ENCODE results near the gene BCOR. TPM values are rescaled to one million over a fixed set of nuclear protein-coding genes. Genes with fewer than 3 reads are reported as not detected.

The BCOR gene
- total RNA-seq, 1 donor from 2014 or later: 74.6 TPM

GRCh38 chrX:40056420-40056819 lies 41.3 kb downstream of the BCOR start:
- Mint-ChIP-seq H3K4me3 (ENCODE audit: low read depth) (no peak overlapping the region), H3K27me3 (ENCODE audit: low read depth) (no peaks in the 10 kb centered on the region), H3K27ac (no peak overlapping the region), H3K9me3 (peaks cover 14% of the 10 kb centered on the region), H3K36me3 (ENCODE audit: low read depth) (peaks cover 86% of the 10 kb centered on the region), H3K4me1 (ENCODE audit: low read depth) (peaks cover 8% of the 10 kb centered on the region)
- intact Hi-C loops (cut with micrococcal nuclease): loop anchor here (10.0 kb wide), 1 partner anchor 322 kb away; no protein-coding TSS in a partner anchor
- no peak for DNase-seq (ENCODE audit: low spot score)

GRCh38 chrX:40055495-40055894 lies 42.3 kb downstream of the BCOR start:
- Mint-ChIP-seq H3K4me1 (ENCODE audit: low read depth) (peaks cover 8% of the 10 kb centered on the region), H3K27ac (peak overlapping the region; percentile 62), H3K27me3 (ENCODE audit: low read depth) (no peaks in the 10 kb centered on the region), H3K36me3 (ENCODE audit: low read depth) (peaks cover 86% of the 10 kb centered on the region), H3K9me3 (peaks cover 22% of the 10 kb centered on the region), H3K4me3 (ENCODE audit: low read depth) (no peak overlapping the region)
- intact Hi-C loops (cut with micrococcal nuclease): loop anchor here (10.0 kb wide), 1 partner anchor 321 kb away; no protein-coding TSS in a partner anchor
- DNase-seq (ENCODE audit: low spot score): no peak

- H3K9me3 Mint-ChIP-seq: peaks cover 27% of the 10 kb centered on the region
- H3K4me3 Mint-ChIP-seq (ENCODE audit: low read depth): no peak overlapping the region
- no peaks in the 10 kb centered on the region for H3K27me3 Mint-ChIP-seq (ENCODE audit: low read depth)
- H3K27ac Mint-ChIP-seq: no peak overlapping the region
- H3K36me3 Mint-ChIP-seq (ENCODE audit: low read depth): peaks cover 89% of the 10 kb centered on the region
- intact Hi-C loops (cut with micrococcal nuclease): loop anchor here (10.0 kb wide), 1 partner anchor 320 kb away; no protein-coding TSS in a partner anchor
- DNase-seq (ENCODE audit: low spot score): no peak
- peaks cover 8% of the 10 kb centered on the region for H3K4me1 Mint-ChIP-seq (ENCODE audit: low read depth)
Observed at GRCh38 chrX:40054793-40055192, 43.0 kb downstream of the BCOR start.

- no peak overlapping the region for H3K4me3 Mint-ChIP-seq (ENCODE audit: low read depth)
- H3K36me3 Mint-ChIP-seq (ENCODE audit: low read depth): peaks cover 83% of the 10 kb centered on the region
- peaks cover 6% of the 10 kb centered on the region for H3K4me1 Mint-ChIP-seq (ENCODE audit: low read depth)
- no peak for DNase-seq (ENCODE audit: low spot score)
- no peak overlapping the region for H3K27ac Mint-ChIP-seq
- H3K27me3 Mint-ChIP-seq (ENCODE audit: low read depth): no peaks in the 10 kb centered on the region
- intact Hi-C loops (cut with micrococcal nuclease): loop anchor here (10.0 kb wide), 1 partner anchor 316 kb away; no protein-coding TSS in a partner anchor
- peaks cover 34% of the 10 kb centered on the region for H3K9me3 Mint-ChIP-seq
Observed at GRCh38 chrX:40050532-40050931, 47.2 kb downstream of the BCOR start.

GRCh38 chrX:40049084-40049641 lies 48.6 kb downstream of the BCOR start:
- Mint-ChIP-seq H3K27ac (no peak overlapping the region), H3K9me3 (peaks cover 37% of the 10 kb centered on the region), H3K27me3 (ENCODE audit: low read depth) (no peaks in the 10 kb centered on the region), H3K4me1 (ENCODE audit: low read depth) (peaks cover 1% of the 10 kb centered on the region), H3K4me3 (ENCODE audit: low read depth) (no peak overlapping the region), H3K36me3 (ENCODE audit: low read depth) (peaks cover 73% of the 10 kb centered on the region)
- intact Hi-C loops (cut with micrococcal nuclease): no loop called here
- no peak for DNase-seq (ENCODE audit: low spot score)

- intact Hi-C loops (cut with micrococcal nuclease): no loop called here
- Mint-ChIP-seq H3K36me3 (ENCODE audit: low read depth) (peaks cover 59% of the 10 kb centered on the region), H3K27ac (no peak overlapping the region), H3K27me3 (ENCODE audit: low read depth) (no peaks in the 10 kb centered on the region), H3K9me3 (peaks cover 33% of the 10 kb centered on the region), H3K4me3 (ENCODE audit: low read depth) (no peak overlapping the region), H3K4me1 (ENCODE audit: low read depth) (no peaks in the 10 kb centered on the region)
- no peak for DNase-seq (ENCODE audit: low spot score)
Observed at GRCh38 chrX:40047485-40047884, 50.3 kb downstream of the BCOR start.

- Mint-ChIP-seq H3K4me3 (ENCODE audit: low read depth) (no peak overlapping the region), H3K27ac (no peak overlapping the region), H3K36me3 (ENCODE audit: low read depth) (peaks cover 23% of the 10 kb centered on the region), H3K9me3 (peaks cover 12% of the 10 kb centered on the region), H3K4me1 (ENCODE audit: low read depth) (peaks cover 19% of the 10 kb centered on the region), H3K27me3 (ENCODE audit: low read depth) (no peaks in the 10 kb centered on the region)
- intact Hi-C loops (cut with micrococcal nuclease): no loop called here
- no peak for DNase-seq (ENCODE audit: low spot score)
Observed at GRCh38 chrX:40043895-40044294, 53.9 kb downstream of the BCOR start.

- Mint-ChIP-seq H3K9me3 (peaks cover 5% of the 10 kb centered on the region), H3K27me3 (ENCODE audit: low read depth) (no peaks in the 10 kb centered on the region), H3K4me3 (ENCODE audit: low read depth) (no peak overlapping the region), H3K36me3 (ENCODE audit: low read depth) (peaks cover 10% of the 10 kb centered on the region), H3K27ac (no peak overlapping the region), H3K4me1 (ENCODE audit: low read depth) (peaks cover 19% of the 10 kb centered on the region)
- no peak for DNase-seq (ENCODE audit: low spot score)
- intact Hi-C loops (cut with micrococcal nuclease): no loop called here
Observed at GRCh38 chrX:40041915-40042314, 55.8 kb downstream of the BCOR start.

- H3K27ac Mint-ChIP-seq: peak overlapping the region; percentile 55
- DNase-seq (ENCODE audit: low spot score): no peak
- H3K36me3 Mint-ChIP-seq (ENCODE audit: low read depth): peaks cover 7% of the 10 kb centered on the region
- peaks cover 5% of the 10 kb centered on the region for H3K9me3 Mint-ChIP-seq
- peaks cover 19% of the 10 kb centered on the region for H3K4me1 Mint-ChIP-seq (ENCODE audit: low read depth)
- H3K27me3 Mint-ChIP-seq (ENCODE audit: low read depth): no peaks in the 10 kb centered on the region
- intact Hi-C loops (cut with micrococcal nuclease): no loop called here
- no peak overlapping the region for H3K4me3 Mint-ChIP-seq (ENCODE audit: low read depth)
Observed at GRCh38 chrX:40040686-40041461, 56.9 kb downstream of the BCOR start.

- H3K36me3 Mint-ChIP-seq (ENCODE audit: low read depth): peaks cover 7% of the 10 kb centered on the region
- intact Hi-C loops (cut with micrococcal nuclease): no loop called here
- H3K4me1 Mint-ChIP-seq (ENCODE audit: low read depth): peaks cover 19% of the 10 kb centered on the region
- DNase-seq (ENCODE audit: low spot score): no peak
- no peak overlapping the region for H3K27ac Mint-ChIP-seq
- peaks cover 5% of the 10 kb centered on the region for H3K9me3 Mint-ChIP-seq
- no peaks in the 10 kb centered on the region for H3K27me3 Mint-ChIP-seq (ENCODE audit: low read depth)
- no peak overlapping the region for H3K4me3 Mint-ChIP-seq (ENCODE audit: low read depth)
Observed at GRCh38 chrX:40039887-40040286, 57.9 kb downstream of the BCOR start.

GRCh38 chrX:40037367-40037766 lies 60.4 kb downstream of the BCOR start:
- Mint-ChIP-seq H3K36me3 (ENCODE audit: low read depth) (no peaks in the 10 kb centered on the region), H3K4me1 (ENCODE audit: low read depth) (peaks cover 19% of the 10 kb centered on the region), H3K27me3 (ENCODE audit: low read depth) (no peaks in the 10 kb centered on the region), H3K27ac (no peak overlapping the region), H3K4me3 (ENCODE audit: low read depth) (no peak overlapping the region), H3K9me3 (no peaks in the 10 kb centered on the region)
- intact Hi-C loops (cut with micrococcal nuclease): no loop called here
- no peak for DNase-seq (ENCODE audit: low spot score)

GRCh38 chrX:40035726-40036125 lies 62.0 kb downstream of the BCOR start:
- DNase-seq (ENCODE audit: low spot score): no peak
- Mint-ChIP-seq H3K4me1 (ENCODE audit: low read depth) (peaks cover 6% of the 10 kb centered on the region), H3K27ac (no peak overlapping the region), H3K36me3 (ENCODE audit: low read depth) (no peaks in the 10 kb centered on the region), H3K9me3 (no peaks in the 10 kb centered on the region), H3K27me3 (ENCODE audit: low read depth) (no peaks in the 10 kb centered on the region), H3K4me3 (ENCODE audit: low read depth) (no peak overlapping the region)
- intact Hi-C loops (cut with micrococcal nuclease): no loop called here

GRCh38 chrX:40031911-40032310 lies 65.8 kb downstream of the BCOR start:
- no peak for DNase-seq (ENCODE audit: low spot score)
- Mint-ChIP-seq H3K4me3 (ENCODE audit: low read depth) (no peak overlapping the region), H3K27ac (no peak overlapping the region), H3K9me3 (no peaks in the 10 kb centered on the region), H3K4me1 (ENCODE audit: low read depth) (peaks cover 2% of the 10 kb centered on the region), H3K36me3 (ENCODE audit: low read depth) (no peaks in the 10 kb centered on the region), H3K27me3 (ENCODE audit: low read depth) (no peaks in the 10 kb centered on the region)
- intact Hi-C loops (cut with micrococcal nuclease): no loop called here

Data from activated T-helper 2 cell treated with anti-CD3 and anti-CD28 coated beads, Interferon-gamma antibody, Interleukin-2, Interleukin-4, amounts not matched to agents 10 μg/mL and 5 μg/mL and 100 μg/mL, durations not matched to agents 14 hours and 24 hours and 36 hours (primary cell).